HG03045 (cell line): ENCODE measurements around the gene GOLGA8J.
"Not testable (repeated sequence)": the region's sequence is repeated elsewhere in the genome, so short reads cannot be mapped to it uniquely, and the experiment has no call there.

Experiments used
- ATAC-seq: cut with Tn5 transposase; IDR thresholded peaks from one replicate; pipeline ENCODE4 v1.9.1; 2021; ENCODE audit warnings: mild to moderate bottlenecking, moderate library complexity; ENCODE audit not compliant: unreplicated experiment

GOLGA8J gene

DNA sequence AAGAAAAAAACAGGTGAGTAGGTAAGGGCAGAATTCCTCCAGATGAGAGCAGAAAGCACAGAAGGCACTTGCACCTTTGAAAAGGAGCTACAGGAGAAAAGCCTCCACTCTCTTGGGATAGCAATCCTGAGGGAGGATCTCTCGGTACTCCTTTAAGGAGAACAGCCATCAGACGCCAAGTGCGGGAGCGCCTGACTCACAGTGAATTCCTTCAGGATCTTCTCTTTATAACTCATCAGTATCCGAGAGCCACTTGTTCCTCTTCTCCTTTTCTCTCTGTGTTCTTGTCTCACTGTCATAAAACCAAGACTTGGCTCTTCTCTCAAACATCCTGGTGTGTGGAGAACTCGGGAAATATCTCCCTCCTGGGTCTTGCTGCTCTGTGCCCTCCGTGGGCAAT lies 10.1 kb upstream of the GOLGA8J start:
- ATAC-seq: no peak

DNA sequence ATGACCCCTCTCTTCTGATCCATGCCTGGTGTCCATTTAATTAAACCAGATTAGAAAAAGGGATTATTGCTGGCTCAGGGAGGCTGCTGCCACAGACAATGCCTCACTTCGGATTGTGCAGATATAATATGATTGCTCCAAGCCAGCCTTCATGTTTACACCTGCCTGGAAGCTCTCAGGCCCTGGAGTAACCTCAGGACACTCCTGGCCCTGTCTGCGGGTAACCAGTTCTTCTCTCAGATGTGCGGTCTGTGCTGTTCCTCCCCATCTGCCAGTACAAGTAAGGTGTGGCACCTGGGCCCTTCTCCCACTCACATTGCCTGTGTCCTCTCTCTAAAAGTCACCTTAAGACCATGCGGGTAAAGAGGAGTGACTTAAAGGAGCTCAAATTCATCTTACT lies 8.8 kb upstream of the GOLGA8J start:
- no peak for ATAC-seq

- ATAC-seq: not testable (repeated sequence)
These were observed 1.9 kb upstream of the GOLGA8J start for GRCh38 chr15:30080816-30081215.

GRCh38 chr15:30097827-30098226 lies 15.1 kb downstream of the GOLGA8J start:
- not testable (repeated sequence) for ATAC-seq

DNA sequence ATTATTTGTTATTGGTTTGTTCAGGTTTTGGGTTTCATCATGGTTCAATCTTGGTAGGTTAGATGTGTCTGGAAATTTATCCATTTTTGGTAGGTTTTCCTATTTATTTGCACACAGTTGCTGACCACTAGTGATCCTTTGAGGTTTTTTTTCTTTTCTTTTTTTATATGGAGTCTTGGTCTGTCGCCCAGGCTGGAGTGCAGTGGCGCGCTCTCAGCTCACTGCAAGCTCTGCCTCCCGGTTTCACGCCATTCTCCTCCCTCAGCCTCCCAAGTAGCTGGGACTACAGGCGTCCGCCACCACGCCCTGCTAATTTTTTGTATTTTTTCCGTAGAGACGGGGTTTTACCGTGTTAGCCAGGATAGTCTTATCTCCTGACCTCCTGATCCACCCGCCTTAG lies 20.1 kb downstream of the GOLGA8J start:
- not testable (repeated sequence) for ATAC-seq

DNA sequence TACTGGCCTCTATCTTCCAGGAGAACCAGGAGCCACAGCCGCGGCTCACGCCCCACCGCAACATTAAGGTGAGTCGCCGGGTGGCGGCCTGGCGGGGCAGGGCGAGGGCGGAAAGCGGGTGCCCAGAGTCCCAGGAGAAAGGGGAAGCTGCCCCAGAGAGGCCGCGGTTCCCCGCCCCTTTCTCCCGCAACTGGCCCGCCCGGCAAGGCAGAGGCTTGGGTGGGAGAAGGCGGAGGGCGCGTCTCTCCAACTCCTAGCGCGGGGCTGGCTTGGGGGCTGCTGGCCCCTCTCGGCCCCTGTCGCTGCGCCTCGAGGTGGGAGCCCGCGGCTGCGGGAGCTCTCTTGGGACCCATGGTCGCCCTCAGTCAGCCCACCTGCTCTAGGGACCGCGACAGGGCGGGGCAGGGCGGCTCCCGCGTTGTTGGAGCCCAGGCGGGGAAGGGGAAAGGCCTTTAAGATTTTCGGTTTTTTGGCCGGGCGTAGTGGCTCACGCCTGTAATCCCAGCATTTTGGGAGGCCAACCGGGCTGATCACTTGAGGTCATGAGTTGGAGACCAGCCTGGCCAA lies 21.3 kb downstream of the GOLGA8J start:
- ATAC-seq: not testable (repeated sequence)

DNA sequence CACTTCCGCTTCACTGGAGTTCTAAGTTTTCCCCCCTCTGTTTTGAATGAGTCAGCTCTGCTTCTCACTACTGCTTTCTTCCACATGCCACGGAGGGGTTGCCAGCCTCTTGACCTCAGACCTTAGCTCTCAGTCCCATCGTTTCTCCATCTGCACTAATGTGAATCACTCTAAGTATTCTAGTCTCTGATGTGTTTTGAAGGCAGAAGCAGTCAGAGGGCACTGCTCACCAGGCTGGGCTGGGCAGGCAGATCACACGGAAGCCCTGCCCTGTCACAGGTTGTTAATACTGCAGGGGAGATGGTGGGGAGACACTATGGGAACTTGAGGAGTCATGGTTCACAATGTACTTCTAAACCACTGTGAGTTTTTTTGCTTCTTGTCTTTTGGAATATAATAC lies 27.8 kb downstream of the GOLGA8J start:
- not testable (repeated sequence) for ATAC-seq

DNA sequence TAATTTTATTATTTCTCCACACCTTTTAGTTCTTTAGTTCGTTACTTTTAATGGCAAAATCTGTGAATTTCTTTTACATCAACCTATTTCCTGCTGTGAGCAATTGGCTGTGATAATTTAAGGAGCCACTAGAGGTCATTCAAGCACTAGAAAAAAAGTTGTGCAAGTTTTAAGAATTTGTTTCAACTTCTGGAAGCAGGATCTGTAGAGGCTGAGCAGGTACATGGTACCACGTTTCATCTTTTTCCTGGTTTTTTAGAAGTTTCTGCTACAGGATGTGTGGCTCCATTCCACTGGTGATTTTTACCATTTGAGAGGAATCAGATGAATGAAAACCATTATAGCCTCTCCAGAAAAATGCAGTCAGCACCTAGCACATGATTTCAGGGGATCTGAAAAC lies 47.3 kb downstream of the GOLGA8J start:
- ATAC-seq: not testable (repeated sequence)

GRCh38 chr15:30134751-30135150 lies 52.0 kb downstream of the GOLGA8J start, which contains the start of gene GOLGA8T:
Gene GOLGA8T (plus strand): TSS chr15:30135051. CDS start chr15:30135149, 98 bp downstream.
- ATAC-seq: not testable (repeated sequence)
